Spleen (tissue), 11 donors: Measurements from ENCODE around the gene MGRN1. TPM values are rescaled to one million over a fixed set of nuclear protein-coding genes. Genes with fewer than 3 reads are reported as not detected.
A peak's percentile ranks its signal among the peaks of the same experiment; 100 is the strongest.

Experiments
- DNase-seq: peaks from one replicate; pipeline ENCODE4 v3.0.0-alpha.2; 2020
- H3K27ac ChIP-seq, 8 donors: fragments of 200-600 bp; sonication (generic) in 7 of 8; 1 replicate in 4 of 8; 2 replicates in 4 of 8; pipeline versions ENCODE4 v1.5.0 to v1.8.0; 2016 to 2021; ENCODE audit warnings: inconsistent platforms in 4 of 8, mild to moderate bottlenecking in 4 of 8, moderate library complexity in 1 of 8
- H3K27me3 ChIP-seq, 7 donors: fragments of 200-600 bp; sonication (generic) in 6 of 7; replicated peaks in 1 of 7; 1 replicate in 4 of 7; 2 replicates in 3 of 7; pipeline versions ENCODE4 v1.5.0 to v1.8.0; 2016 to 2021; ENCODE audit warnings: inconsistent platforms in 3 of 7, mild to moderate bottlenecking in 1 of 7
- H3K36me3 ChIP-seq, 6 donors: fragments of 200-600 bp; sonication (generic) in 5 of 6; 1 replicate in 4 of 6; 2 replicates in 2 of 6; pipeline versions ENCODE4 v1.5.0 to v1.8.0; 2016 to 2021; ENCODE audit warnings: inconsistent platforms in 2 of 6
- H3K4me1 ChIP-seq, 6 donors: fragments of 200-600 bp; sonication (generic) in 5 of 6; 1 replicate in 3 of 6; 2 replicates in 3 of 6; pipeline versions ENCODE4 v1.5.0 to v1.8.0; 2016 to 2021; ENCODE audit warnings: inconsistent platforms in 3 of 6
- H3K4me3 ChIP-seq, 8 donors: fragments of 200-600 bp; sonication (generic) in 7 of 8; 1 replicate in 4 of 8; 2 replicates in 4 of 8; pipeline versions ENCODE4 v1.5.0 to v1.8.0; 2016 to 2021; ENCODE audit warnings: inconsistent platforms in 4 of 8, mild to moderate bottlenecking in 4 of 8, moderate library complexity in 2 of 8
- H3K9me3 ChIP-seq, 8 donors: fragments of 200-600 bp; sonication (generic) in 7 of 8; 1 replicate in 4 of 8; 2 replicates in 4 of 8; pipeline versions ENCODE4 v1.5.0 to v1.8.0; 2016 to 2021; ENCODE audit warnings: inconsistent platforms in 4 of 8
- POLR2A ChIP-seq, 3 donors: fragments of 450-650 bp; IDR thresholded peaks; one replicate each; pipeline ENCODE4 v1.5.1; 2017; ENCODE audit warnings: antibody characterized with exemption in 3 of 3, mild to moderate bottlenecking in 1 of 3
- POLR2AphosphoS5 ChIP-seq, 3 donors: sonication (generic); formaldehyde crosslinking; IDR thresholded peaks; one replicate each; pipeline ENCODE4 v1.5.1; 2017; ENCODE audit warnings: antibody characterized with exemption in 3 of 3
- WGBS, 5 donors: extraction: QIAGEN DNeasy Blood & Tissue Kit in 3 of 5; methylation state at CpG; one replicate each; pipeline versions ENCODE4 v1.1.5 to v1.1.7; 2013 to 2018; 5-methylcytosine and 5-hydroxymethylcytosine counted together
- intact Hi-C: fragments of 100-400 bp; cut with DNase I; formaldehyde crosslinking; loops from one replicate; pipeline ENCODE4 v1.15.0; 2023; ENCODE audit warnings: low total_unique reads
- polyA plus RNA-seq, 3 donors: library from polyadenylated mRNA; stranded (reverse); fragments of 200-250 nt; gene quantifications; one replicate each; pipeline ENCODE4 v1.2.1, GENCODE V29; 2013
- total RNA-seq, 7 donors: library from RNA; depleted of rRNA in 3 of 7; stranded (reverse); fragments of >200 nt in 3 of 7; fragmentation: NEBNext Ultra II Directional in 4 of 7; extraction: Animal tissue kit (Norgen Biotek cat#: 25700) in 4 of 7; gene quantifications; one replicate each; pipeline versions ENCODE4 v1.1.0 to v1.2.1, GENCODE V29; 2016 to 2021
- TF ChIP-seq, protein P1 (sequence below), 11 experiments: fragments of 200-600 bp in 7 of 11; fragments of 450-650 bp in 4 of 11; sonication (generic) in 4 of 11; IDR thresholded peaks in 8 of 11; conservative IDR thresholded peaks in 3 of 11; 1 replicate in 7 of 11; 2 replicates in 4 of 11; pipeline versions ENCODE4 v1.4.0 to v1.8.0; 2016 to 2021; ENCODE audit warnings: antibody characterized with exemption in 11 of 11, inconsistent platforms in 4 of 11, mild to moderate bottlenecking in 1 of 11
- donor health status: healthy with polysubstance abuse.
- donor health status: DM: no; HTN: no; CAD: no; lungs with moderate emphysema.
- donor health status: DM: no; HTN: no; CAD: no.
- donor health status: Bipolar disorder and iron deficiency.
- donor health status: healthy.
- donor health status: DM: no; HTN: no; CAD: no.
- donor health status: DM: yes; HTN: yes; CAD: no.

MGRN1 gene
- total and polyA plus RNA-seq, 10 donors: 7.6 to 132 (median 75.1) TPM

DNA sequence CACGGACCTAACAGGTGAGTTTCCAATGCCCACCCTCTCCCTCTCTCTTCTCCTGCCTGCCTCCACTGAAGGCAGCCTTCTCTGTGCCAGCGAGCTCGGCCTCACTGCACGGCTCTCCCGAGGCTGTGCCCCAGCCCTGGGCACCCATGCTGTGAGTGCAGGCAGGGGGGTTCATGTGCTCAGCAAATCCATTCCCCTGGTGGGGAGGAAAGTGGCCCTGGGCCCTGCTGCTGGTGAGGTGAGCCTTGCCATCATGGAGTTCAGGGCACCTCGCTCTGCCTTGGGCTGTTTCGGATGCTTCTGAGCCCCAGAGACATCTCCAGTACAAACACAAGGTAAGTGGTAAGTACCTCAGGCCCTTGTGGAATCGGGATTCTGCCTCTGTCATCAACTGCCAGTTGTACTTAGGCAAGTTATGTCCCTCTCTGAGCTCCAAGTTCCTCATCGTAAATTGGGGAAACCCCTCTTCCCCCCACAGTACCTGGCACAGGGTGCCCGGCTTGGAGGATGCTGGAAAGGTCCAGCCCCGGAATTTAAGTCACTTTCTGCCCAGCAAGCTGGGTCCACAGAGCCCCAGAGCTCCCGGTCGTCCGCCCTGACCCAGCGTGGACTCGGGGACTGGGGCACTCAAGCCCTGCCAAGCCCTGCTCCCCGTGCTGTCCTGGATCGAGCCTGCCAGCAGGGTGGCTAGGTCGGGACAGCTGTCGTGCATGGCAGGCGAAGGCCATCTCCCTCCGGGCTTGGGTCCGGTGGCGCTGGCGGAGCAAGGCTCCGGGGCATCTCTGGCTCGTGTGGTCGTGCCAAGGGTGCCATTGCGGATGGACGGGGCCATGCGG lies 68.1 kb downstream of the MGRN1 start:
- intact Hi-C loops: no loop called here
- H3K36me3 ChIP-seq: peaks cover 0 to 60% (median 46%) of the 10 kb centered on the region in 6 donors
- TF ChIP-seq POLR2A (IDR thresholded peaks at IDR 0.05): no peak
- TF ChIP-seq, protein P1, sequence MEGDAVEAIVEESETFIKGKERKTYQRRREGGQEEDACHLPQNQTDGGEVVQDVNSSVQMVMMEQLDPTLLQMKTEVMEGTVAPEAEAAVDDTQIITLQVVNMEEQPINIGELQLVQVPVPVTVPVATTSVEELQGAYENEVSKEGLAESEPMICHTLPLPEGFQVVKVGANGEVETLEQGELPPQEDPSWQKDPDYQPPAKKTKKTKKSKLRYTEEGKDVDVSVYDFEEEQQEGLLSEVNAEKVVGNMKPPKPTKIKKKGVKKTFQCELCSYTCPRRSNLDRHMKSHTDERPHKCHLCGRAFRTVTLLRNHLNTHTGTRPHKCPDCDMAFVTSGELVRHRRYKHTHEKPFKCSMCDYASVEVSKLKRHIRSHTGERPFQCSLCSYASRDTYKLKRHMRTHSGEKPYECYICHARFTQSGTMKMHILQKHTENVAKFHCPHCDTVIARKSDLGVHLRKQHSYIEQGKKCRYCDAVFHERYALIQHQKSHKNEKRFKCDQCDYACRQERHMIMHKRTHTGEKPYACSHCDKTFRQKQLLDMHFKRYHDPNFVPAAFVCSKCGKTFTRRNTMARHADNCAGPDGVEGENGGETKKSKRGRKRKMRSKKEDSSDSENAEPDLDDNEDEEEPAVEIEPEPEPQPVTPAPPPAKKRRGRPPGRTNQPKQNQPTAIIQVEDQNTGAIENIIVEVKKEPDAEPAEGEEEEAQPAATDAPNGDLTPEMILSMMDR (IDR thresholded peaks at IDR 0.05 in 8 of 11, conservative IDR thresholded peaks at IDR 0.05 in 3 of 11): no peak
- no peak for TF ChIP-seq POLR2AphosphoS5 (IDR thresholded peaks at IDR 0.05)
- no peaks in the 10 kb centered on the region for H3K9me3 ChIP-seq
- WGBS, 5 donors: 18 to 47% (median 27%) methylated on average over 9 to 31 of the region's 31 CpGs
- no peaks in the 10 kb centered on the region for H3K27me3 ChIP-seq
- peak overlapping the region; percentile 97 to 100 (median 98) for H3K4me3 ChIP-seq
- peak; percentile 82 for DNase-seq
- peak overlapping the region; percentile 66 to 97 (median 94) for H3K27ac ChIP-seq
- peaks cover 14 to 80% (median 66%) of the 10 kb centered on the region in 6 donors for H3K4me1 ChIP-seq

DNA sequence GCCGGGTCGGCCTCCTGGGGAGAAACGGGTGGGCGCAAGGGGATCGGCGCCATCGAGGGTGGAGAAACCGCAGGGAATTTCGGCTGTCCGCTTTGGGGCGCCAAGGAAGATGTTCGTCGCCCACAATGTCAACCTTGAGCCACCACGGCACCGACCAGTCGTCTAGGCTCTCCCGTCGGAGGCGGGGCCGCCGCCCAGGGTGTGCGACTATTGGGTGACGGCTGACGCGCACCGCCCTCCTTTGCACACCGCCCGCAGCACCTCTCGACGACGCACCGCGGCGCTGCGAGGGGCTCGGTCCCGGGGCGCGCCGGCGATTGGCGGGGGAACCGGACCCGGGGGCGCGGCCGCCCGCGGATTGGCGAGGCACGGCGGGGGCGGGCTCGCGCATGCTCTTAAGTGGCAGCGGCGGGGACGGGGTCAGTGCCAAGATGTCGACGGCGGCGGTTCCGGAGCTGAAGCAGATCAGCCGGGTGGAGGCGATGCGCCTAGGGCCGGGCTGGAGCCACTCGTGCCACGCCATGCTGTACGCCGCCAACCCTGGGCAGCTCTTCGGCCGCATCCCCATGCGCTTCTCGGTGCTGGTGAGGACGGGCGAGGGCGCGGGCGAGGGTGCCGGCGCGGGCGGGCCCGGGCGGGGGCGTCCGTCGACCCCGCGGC lies 68.8 kb downstream of the MGRN1 start, which contains the start of gene NUDT16L1:
TSS of gene NUDT16L1 (plus strand) at position 267 of the 660 bp plus-strand sequence. CDS start at position 432, 165 bp downstream.
- peak; percentile 99 for DNase-seq
- intact Hi-C loops: no loop called here
- peak within 1 kb of the TSS; percentile 97 to 100 (median 98) for H3K4me3 ChIP-seq
- no peaks in the 10 kb centered on the region for H3K27me3 ChIP-seq
- H3K36me3 ChIP-seq: peaks cover 0 to 60% (median 46%) of the 10 kb centered on the region in 6 donors
- H3K9me3 ChIP-seq: no peaks in the 10 kb centered on the region
- H3K27ac ChIP-seq: peak within 1 kb of the TSS; percentile 66 to 97 (median 94)
- TF ChIP-seq POLR2AphosphoS5 (IDR thresholded peaks at IDR 0.05) (peak; percentile 94 to 96 (median 95)), POLR2A (IDR thresholded peaks at IDR 0.05) (peak in 1 of 3 donors; percentile 68)
- TF ChIP-seq, protein P1 (IDR thresholded peaks at IDR 0.05 in 8 of 11, conservative IDR thresholded peaks at IDR 0.05 in 3 of 11): peak in 9 of 11 experiments; percentile 27 to 80 (median 61)
- H3K4me1 ChIP-seq: peaks cover 14 to 73% (median 58%) of the 10 kb centered on the region in 6 donors
- 0 to 1% (median 0%) methylated on average over 21 to 91 of the region's 91 CpGs for WGBS, 5 donors

DNA sequence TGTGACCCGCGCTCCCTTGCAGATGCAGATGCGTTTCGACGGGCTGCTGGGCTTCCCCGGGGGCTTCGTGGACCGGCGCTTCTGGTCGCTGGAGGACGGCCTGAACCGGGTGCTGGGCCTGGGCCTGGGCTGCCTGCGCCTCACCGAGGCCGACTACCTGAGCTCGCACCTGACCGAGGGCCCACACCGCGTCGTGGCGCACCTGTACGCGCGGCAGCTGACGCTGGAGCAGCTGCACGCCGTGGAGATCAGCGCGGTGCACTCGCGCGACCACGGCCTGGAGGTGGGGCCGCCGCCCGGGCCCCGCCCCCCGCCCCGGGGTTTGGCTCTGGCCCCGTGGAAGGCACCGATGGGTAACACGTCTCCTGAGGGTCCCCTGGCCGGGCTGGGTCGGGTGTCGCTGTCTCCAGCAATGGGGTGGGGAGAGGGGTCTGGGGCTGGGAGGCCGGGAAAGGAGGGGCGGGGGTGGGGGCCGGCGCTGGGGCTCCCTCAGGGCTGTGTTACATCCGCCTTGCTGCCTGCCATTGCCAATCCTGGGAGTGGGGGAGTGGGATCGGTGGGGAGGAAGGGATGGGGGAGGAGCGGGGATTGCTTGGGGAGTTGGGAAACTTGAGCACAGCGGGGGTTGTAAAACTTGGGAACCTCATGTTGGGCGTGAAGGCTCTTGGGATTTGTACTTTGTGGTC lies 69.5 kb downstream of the MGRN1 start:
- H3K4me3 ChIP-seq: peak overlapping the region; percentile 97 to 100 (median 98)
- peak; percentile 90 for DNase-seq
- 2 to 6% (median 2%) methylated on average over 9 to 54 of the region's 54 CpGs for WGBS, 5 donors
- H3K4me1 ChIP-seq: peaks cover 14 to 66% (median 53%) of the 10 kb centered on the region in 6 donors
- peaks cover 0 to 60% (median 46%) of the 10 kb centered on the region in 6 donors for H3K36me3 ChIP-seq
- H3K9me3 ChIP-seq: no peaks in the 10 kb centered on the region
- no peaks in the 10 kb centered on the region for H3K27me3 ChIP-seq
- TF ChIP-seq POLR2A (IDR thresholded peaks at IDR 0.05) (no peak), POLR2AphosphoS5 (IDR thresholded peaks at IDR 0.05) (no peak)
- TF ChIP-seq, protein P1 (IDR thresholded peaks at IDR 0.05 in 8 of 11, conservative IDR thresholded peaks at IDR 0.05 in 3 of 11): no peak
- H3K27ac ChIP-seq: peak overlapping the region; percentile 66 to 97 (median 94)
- intact Hi-C loops: no loop called here
